Measurements from ENCODE around the gene SFXN5. TPM values are rescaled to one million over a fixed set of nuclear protein-coding genes. Genes with fewer than 3 reads are reported as not detected.

SFXN5 gene
- total and polyA plus RNA-seq, 2 of the 8 experiments (the other 6 are each of a cell fraction or from before 2014, with no cell fraction given), result 29.3 to 33.1 TPM

GRCh38 chr2:73037947-73038585, 33.4 kb downstream of the SFXN5 start (continued):
- no peak for TF ChIP-seq ATF2 (IDR thresholded peaks at IDR 0.05; ENCODE audit: low read length)
- no peak for TF ChIP-seq POLR2AphosphoS5 (IDR thresholded peaks at IDR 0.05; ENCODE audit: low read depth, low read length)
